ENCODE measurements around the gene C1QTNF3.
A peak's percentile ranks its signal among the peaks of the same experiment; 100 is the strongest.
"Not testable (repeated sequence)": the region's sequence is repeated elsewhere in the genome, so short reads cannot be mapped to it uniquely, and the experiment has no call there.

The C1QTNF3 gene

DNA sequence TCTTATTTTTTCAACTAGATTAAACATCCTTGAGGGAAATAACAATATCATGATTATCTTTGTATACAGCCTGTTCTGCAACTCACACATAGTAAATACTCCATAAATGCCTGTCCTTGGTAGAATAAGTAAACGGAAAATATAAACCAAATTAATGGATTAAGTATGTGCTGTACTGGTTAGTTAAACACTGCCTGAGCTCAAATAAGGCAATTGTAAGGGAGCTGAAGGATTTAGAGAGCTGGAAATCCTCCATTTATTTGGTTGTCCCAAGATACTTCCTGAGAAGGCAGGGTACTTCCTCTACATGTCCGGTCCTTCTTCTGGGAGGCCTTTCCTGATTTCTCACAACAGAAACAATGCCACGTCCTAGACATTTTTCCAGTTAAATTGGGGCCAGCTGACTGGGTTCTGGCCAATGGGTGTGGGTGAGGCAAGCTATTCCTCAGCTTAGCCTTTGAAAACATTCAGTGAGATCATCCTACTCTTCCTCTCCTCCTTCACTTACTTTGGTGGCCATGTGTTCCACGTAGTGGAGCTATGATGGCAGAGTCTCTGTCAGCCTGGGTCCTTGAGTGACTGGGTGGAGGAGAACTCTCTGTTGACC is 8.5 kb upstream of the C1QTNF3 start:
- DNase-seq: no peak

DNA sequence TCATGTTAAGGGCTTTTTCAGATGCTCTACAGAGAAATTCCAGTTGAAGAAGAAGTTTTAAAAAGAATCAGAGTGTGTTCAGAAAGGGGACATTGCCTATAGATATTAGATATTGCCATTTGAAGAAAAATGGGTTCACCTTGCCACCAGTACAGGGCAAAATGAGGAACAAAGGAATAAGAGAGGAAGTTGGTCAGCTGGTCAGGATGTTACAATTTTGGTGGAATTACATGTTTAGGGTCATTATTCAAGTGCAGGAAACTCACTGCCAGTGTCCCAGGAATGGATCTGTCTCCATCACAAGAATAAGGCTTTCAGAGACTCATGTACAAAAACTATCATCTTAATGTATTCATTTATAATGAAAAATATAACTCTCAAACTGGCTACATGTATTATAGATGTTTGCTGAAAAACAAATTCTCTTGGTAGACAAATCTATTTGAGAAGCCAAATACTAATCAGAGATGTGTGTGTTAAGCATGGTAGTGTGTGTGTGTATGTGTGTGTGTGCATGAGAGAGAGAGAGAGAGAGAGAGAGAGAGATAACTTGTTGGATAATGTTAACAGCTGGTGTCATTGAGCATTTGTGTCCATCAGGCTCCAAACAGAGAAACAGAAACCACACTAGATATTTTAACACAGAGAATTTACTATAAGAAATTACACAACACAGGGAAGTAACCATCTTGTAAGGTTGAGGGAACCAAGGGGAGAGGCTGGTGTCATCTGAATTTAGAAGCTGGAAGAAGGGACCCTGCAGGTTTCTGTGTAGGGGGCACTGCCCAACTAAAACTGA is 5.0 kb upstream of the C1QTNF3 start:
- no peak for DNase-seq

GRCh38 chr5:34047143-34047542 is 4.1 kb upstream of the C1QTNF3 start:
- DNase-seq: no peak

- DNase-seq: no peak
Observed at GRCh38 chr5:34045996-34046395, 3.0 kb upstream of the C1QTNF3 start.

GRCh38 chr5:34045023-34045422 is 2.0 kb upstream of the C1QTNF3 start:
- peak; percentile 5 for DNase-seq

- DNase-seq: no peak
Observed at GRCh38 chr5:34042321-34042720, 692 bp downstream of the C1QTNF3 start.

- DNase-seq: no peak
Observed at GRCh38 chr5:34041247-34041972, 1.6 kb downstream of the C1QTNF3 start.

DNA sequence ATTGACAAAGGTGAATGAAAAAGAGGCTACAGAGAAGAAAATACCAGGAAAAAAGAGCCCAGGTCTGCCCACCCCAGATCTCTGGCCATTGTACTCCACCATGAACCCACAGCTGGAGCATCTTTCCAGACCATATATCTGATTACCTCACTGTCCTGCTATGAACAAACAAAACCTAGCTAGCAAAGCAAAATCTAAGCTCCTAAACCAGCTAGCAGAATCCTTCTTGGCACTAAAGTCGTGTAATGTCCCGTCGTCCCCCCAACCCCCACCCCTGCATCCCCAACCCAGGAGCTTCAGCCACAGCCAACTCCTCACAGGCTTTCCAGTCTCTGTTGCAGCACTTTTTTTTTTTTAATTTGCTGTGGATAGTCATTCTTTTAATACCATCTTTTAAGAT is 2.5 kb downstream of the C1QTNF3 start:
- no peak for DNase-seq

DNA sequence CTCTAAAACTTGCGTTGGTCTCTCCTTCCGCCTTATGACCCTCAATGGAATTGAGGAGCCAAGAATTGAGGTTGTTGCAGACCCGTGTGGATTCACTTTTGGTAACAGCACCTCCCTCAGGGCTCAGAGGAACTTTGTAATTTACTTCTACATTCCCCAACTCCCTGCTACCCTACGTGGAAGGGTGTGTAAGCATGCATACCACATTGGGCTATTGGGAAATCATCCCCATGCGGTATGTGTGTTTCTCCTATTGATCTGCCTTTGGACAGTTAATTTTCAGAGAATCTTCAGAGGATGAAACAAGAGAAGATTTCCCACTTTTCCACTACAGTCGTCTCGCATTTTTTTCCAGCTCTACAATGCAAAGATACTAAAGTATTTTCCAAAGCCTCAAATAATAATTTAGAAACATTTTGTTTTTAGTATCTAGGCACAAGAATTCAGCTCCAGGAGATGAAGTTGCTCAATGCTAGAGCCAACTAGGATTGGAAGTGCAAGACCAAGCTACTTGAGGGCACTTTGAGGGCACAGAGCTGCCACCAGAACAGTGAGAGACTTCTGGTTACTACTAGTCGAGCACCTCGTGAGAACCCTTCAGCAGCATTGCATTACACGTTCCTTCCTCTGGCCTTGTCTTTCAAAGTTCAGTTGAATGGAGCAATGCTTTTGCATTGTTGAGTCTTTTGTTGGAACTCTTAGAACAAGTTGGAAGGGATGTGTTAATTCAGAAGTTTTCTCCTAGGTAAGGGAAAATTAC is 3.4 kb downstream of the C1QTNF3 start:
- no peak for DNase-seq

DNA sequence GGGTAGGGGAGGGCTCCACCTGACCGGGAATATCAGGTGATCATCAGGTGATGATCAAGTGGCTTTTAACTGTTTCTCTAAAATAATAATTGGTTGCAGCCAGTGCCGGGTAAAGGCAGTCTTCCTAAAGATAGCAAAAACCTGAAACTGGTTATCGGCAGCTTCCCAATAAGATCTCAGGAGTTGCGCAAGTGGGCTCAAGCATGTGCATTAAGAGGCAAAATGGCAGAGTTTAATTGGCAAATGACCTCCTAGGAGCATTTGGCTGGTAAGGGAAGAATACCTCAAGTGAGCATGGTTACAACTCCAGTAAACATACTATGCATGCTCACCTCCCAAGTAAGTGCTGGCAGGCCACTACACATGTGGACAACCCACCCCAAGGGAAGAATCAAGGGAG is 4.2 kb downstream of the C1QTNF3 start:
- no peak for DNase-seq

DNA sequence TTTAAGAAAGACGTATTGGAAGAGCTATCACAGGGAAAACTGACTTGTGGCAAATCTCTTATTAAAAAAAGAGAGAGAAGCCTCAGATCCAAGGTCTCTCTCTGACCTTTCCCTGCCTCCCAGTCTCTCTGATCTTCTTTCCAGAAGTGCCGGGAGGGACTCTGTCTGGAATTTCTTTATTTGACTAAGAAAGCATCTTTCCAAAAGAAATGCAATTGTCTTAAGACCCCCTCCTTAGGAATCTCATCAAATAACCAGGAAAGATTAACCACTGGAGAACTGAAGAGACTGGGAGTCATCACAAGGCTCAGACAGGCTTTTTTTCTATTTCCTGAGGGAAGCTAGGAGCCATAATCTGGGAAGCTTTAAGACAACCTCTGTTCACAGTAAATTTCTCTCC is 4.6 kb downstream of the C1QTNF3 start:
- no peak for DNase-seq

GRCh38 chr5:34037726-34038125 is 5.3 kb downstream of the C1QTNF3 start:
- DNase-seq: no peak

DNA sequence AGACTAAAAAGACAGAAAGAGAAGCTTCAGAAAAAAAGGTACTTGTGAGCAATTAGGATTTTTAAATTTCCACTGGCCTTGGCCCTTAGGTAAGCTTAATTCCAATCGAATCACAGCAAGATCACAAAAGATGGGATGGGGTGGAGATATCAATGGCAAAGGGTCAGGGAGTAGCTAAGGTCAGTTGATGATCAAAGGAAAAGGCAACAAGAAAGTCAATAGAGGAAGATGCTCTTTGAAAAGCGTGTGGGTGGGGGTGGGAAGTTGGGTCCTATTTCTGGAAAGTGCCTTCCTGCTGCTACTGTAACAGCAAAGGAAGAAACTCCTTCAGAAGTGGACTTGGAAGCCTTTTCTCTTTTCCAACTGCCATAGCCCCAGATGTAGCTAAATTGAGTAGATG is 7.3 kb downstream of the C1QTNF3 start:
- DNase-seq: no peak

GRCh38 chr5:34034534-34035327 is 8.3 kb downstream of the C1QTNF3 start:
- no peak for DNase-seq

- no peak for DNase-seq
Observed at GRCh38 chr5:34031966-34032365, 11.0 kb downstream of the C1QTNF3 start.

GRCh38 chr5:34031117-34031516 is 11.9 kb downstream of the C1QTNF3 start:
- no peak for DNase-seq

GRCh38 chr5:34030585-34030984 is 12.4 kb downstream of the C1QTNF3 start:
- DNase-seq: not testable (repeated sequence)

GRCh38 chr5:34030048-34030447 is 13.0 kb downstream of the C1QTNF3 start:
- no peak for DNase-seq

DNA sequence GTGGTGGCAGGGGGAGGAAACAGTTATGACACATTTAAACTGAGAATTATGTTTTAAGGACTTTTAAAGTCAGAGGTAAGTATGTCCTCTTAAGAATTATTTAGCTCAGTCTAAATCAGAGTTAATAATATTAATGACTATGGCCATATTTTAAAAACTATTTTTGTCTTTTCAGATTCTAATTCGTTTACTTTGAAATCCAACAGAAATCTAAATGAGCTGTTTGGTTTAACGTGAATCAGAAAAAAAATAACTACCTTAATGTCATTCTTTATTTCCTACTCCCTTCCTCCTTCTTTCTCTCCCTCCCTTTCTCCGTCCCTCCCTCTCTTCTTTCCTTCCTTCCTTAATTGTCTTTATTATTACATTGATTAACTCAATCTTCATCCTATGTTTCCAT is 14.7 kb downstream of the C1QTNF3 start:
- no peak for DNase-seq

- DNase-seq: no peak
Observed at GRCh38 chr5:34026089-34026761, 16.8 kb downstream of the C1QTNF3 start.

DNA sequence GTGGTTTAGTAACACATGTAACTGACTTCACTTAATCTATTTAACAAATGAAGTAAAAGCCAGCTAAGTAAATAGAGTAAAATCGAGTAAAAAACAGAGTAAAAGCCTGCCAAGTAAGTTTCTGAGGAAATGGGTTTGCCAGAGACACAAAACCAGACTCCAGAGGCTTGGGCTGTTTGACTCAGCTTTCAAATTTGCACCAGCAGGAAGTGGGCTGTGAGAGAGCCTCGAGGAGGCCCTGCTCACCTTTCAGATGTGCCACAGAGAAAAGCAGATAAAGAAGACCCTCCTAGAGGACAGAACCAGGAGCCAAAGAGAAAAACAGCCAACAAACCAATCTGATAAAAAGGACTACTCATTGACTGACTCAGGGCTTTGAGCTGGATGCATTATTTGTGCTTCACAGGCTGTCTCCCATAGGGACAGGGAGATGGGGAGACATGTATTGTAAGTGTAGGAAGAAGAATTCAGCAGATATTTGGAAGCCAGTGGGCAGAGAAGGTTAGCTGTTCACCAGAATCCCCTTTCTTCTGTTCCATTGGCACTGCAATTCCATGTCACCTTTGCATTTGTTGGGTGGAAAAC is 20.8 kb downstream of the C1QTNF3 start:
- peak; percentile 21 for DNase-seq
